Activated T-cell treated with anti-CD3 and anti-CD28 coated beads, Interleukin-2, amount 50 U/mL, for 24 hours (primary cell): Measurements from ENCODE around the gene HOXB6.

Experiments
- DNase-seq: peaks from one replicate; pipeline ENCODE4 v3.0.0-alpha.2; 2020
- H3K27ac Mint-ChIP-seq: 2 replicates; pipeline ENCODE4 v1.8.0; 2020; ENCODE audit warnings: mild to moderate bottlenecking, mixed read lengths
- H3K27me3 Mint-ChIP-seq: 2 replicates; pipeline ENCODE4 v1.8.0; 2020; ENCODE audit warnings: mixed read lengths
- H3K36me3 Mint-ChIP-seq: 2 replicates; pipeline ENCODE4 v1.8.0; 2020; ENCODE audit warnings: low read depth, mixed read lengths
- H3K4me1 Mint-ChIP-seq: 2 replicates; pipeline ENCODE4 v1.8.0; 2020; ENCODE audit warnings: low read depth, mixed read lengths
- H3K4me3 Mint-ChIP-seq: 2 replicates; pipeline ENCODE4 v1.8.0; 2020; ENCODE audit warnings: mild to moderate bottlenecking, moderate library complexity, mixed read lengths
- H3K9me3 Mint-ChIP-seq: 2 replicates; pipeline ENCODE4 v1.8.0; 2020; ENCODE audit warnings: mixed read lengths

Gene HOXB6

DNA sequence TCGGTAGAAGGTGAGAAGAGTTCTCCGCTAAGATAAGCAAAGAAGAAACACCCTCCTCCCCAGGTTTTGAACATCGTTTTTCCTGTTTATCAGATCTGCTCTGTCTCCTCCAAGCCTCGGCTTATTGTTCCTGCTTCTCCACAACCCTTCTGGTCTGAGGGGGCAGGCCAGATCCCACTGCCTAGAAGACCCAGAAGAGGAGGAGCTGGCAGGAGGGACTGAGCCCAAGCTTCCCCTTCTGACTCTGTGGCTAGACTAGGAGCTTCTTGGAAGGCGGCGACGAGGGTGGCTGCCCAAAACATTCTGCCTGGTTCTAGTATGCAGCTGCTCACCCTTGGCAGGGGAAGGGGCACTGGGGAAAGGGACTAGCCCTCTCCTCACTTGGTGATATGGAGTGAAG lies 6.0 kb downstream of the HOXB6 start:
- no peak for DNase-seq
- H3K4me1 Mint-ChIP-seq: peaks cover 36% of the 10 kb centered on the region
- H3K27ac Mint-ChIP-seq: no peak overlapping the region
- H3K36me3 Mint-ChIP-seq: no peaks in the 10 kb centered on the region
- H3K9me3 Mint-ChIP-seq: no peaks in the 10 kb centered on the region
- H3K4me3 Mint-ChIP-seq: no peak overlapping the region
- H3K27me3 Mint-ChIP-seq: peaks cover 98% of the 10 kb centered on the region

DNA sequence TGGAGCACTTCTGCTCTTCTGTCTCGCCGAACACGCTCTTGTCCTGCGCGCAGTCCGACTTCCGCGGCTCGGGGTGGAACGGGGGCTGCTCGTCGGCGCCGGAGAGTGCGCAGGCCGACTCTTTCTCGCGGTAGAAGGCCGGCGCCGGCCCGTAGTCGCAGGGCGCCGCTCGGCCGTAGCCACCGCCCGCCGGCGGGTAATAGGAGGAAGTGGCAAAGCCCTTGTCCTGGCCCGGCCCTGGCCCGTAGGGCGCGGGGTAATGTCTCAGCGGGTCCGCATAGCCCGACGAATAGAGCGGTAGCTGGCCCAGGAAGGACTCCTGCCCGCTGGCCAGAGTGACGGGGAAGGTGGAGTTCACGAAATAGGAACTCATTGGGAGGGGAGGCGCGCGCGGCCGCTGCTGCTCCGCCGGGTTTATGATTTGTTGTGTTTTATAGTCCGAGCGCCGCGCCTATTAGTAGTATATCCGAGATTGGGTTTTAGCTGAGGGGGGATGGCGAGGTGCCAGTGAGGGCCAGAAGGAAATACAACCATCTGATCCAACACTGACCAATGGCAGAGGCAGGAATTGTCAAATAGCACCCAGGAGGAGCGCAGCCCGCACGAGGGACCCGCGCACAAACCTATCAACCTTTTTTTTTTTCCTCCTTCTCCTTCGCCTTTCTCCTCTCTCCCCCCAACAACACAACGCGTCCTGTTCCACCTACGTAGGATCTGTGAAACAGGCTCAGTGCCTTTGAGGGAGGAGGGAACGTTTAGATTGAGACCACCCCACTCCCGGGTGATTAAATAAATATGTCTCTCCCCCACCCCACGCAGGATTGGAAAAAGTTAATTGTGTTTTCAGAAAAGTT lies 6.8 kb downstream of the HOXB6 start:
- Mint-ChIP-seq H3K27me3 (peaks cover 98% of the 10 kb centered on the region), H3K4me3 (peak overlapping the region; percentile 65), H3K4me1 (peaks cover 41% of the 10 kb centered on the region), H3K27ac (no peak overlapping the region), H3K9me3 (no peaks in the 10 kb centered on the region), H3K36me3 (no peaks in the 10 kb centered on the region)
- DNase-seq: peak; percentile 68

DNA sequence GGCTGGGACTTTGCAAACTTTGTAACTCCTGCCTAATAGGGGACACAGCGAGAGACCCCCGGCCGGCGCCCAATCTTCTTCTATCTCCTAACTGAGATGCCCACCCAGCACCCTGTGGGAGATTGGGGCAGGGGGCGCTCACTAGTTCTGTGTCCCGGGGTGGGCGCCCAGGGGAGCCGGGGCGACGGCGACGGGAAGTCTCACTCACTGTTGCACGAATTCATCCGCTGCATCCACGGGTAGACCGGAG lies 7.3 kb downstream of the HOXB6 start:
- Mint-ChIP-seq H3K36me3 (no peaks in the 10 kb centered on the region), H3K9me3 (no peaks in the 10 kb centered on the region), H3K27me3 (peaks cover 98% of the 10 kb centered on the region), H3K4me3 (peak overlapping the region; percentile 65), H3K27ac (no peak overlapping the region), H3K4me1 (peaks cover 45% of the 10 kb centered on the region)
- no peak for DNase-seq

DNA sequence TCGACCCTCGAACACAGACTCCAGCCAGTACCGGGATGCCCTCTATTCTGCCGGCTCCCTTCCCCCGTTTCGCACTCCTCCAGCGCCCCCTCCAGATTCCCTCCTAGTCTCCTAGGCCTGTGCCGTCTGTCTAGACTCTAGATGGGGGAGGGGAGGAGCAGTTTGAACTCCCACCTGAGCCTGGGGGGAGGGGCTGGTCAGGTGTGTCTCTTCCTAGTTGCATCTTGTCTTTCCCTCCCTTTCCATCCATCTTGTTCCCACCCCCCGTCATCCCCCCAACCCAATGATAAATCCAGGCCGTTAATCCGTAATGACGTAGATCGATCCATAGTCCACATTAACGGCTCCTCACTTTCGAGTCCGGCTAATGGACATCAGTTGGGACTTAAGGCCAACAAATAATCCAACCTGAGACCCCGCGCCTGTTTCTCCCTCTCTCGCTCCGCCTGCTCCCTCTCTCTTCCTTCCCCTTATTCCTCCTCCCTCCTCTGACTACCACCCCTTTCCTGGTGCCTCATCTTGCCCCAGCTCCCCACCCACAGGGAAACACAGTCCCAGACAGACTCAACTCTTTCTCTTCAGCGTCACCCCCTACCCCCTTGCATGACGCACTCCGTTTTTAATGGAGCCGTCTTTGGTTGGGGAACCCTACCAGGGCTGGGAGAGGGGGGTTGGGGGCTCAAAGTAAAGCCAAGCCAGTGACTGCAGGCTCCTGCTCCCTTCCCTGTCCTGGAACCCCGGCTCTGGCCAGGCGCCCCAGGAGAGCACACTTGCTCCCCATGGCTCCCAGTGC lies 7.9 kb downstream of the HOXB6 start:
- no peaks in the 10 kb centered on the region for H3K36me3 Mint-ChIP-seq
- peaks cover 99% of the 10 kb centered on the region for H3K27me3 Mint-ChIP-seq
- no peak for DNase-seq
- H3K9me3 Mint-ChIP-seq: no peaks in the 10 kb centered on the region
- no peak overlapping the region for H3K27ac Mint-ChIP-seq
- H3K4me1 Mint-ChIP-seq: peaks cover 45% of the 10 kb centered on the region
- H3K4me3 Mint-ChIP-seq: peak overlapping the region; percentile 65

DNA sequence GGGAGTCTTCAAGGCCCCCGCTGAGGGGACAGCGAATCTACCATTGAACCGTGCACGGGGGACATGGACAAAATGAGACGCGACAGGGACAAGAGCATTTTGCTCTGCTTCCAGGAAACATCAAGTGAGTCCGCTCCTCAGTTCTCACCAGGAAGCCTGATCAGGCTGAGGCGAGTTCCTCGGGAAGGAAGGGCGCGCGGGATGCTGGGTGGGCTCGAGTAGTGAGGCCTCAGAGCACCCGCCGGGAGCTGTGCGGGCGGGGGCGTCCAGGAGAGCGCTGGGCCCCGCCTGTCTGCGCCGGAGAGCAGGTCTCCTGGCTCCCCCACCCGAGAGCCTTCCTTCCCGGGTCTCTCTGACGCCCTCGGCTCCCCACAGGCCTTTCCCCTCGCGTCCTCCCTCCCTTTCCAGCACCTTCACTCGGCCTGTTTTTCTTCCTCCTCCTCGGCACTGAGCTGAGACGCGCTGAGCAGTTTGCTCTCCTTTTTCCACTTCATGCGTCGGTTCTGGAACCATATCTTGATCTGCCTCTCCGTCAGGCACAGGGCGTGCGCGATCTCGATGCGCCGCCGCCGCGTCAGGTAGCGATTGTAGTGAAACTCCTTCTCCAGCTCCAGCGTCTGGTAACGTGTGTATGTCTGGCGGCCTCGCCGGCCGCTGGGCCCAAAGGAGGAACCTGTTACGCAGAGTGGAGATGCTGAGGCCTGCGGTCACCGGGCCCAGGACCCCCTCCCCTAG lies 8.6 kb downstream of the HOXB6 start:
- Mint-ChIP-seq H3K27ac (no peak overlapping the region), H3K36me3 (no peaks in the 10 kb centered on the region), H3K9me3 (no peaks in the 10 kb centered on the region), H3K4me3 (peak overlapping the region; percentile 65), H3K4me1 (peaks cover 47% of the 10 kb centered on the region), H3K27me3 (peaks cover 99% of the 10 kb centered on the region)
- peak; percentile 71 for DNase-seq

DNA sequence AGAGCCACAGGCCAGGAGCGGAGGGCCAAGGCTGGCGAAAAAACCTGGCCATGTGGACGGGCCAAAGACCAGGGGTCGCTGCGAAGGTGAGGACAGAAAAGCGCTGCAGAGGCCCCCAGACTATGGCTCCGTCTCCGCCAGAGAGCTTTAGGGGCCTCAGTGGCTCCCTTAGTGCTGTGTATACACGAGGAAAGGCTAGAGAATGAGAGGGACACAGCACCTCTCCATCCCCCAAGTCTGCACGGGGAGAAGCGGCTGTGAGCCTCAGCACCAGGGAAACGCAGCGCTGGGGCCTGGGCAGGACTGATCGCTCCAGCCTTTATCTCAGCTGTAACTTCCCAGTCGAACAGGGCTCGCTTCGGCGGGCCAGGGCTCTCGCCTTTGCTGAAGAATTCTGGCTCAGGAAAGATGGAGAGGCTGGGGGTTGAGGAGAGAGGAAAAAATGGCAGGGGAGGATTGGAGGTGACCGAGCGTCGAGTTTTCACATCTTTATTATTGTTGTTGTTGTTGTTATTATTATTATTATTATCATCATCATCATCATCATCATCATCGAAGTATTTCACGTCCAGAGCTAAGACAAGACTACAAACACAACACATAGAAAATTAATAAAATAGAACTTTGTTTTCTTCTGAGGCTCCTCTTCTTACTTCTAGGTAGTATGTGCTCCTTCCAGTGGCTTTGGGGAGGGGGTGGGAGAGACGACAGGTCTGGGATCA lies 9.3 kb downstream of the HOXB6 start:
- Mint-ChIP-seq H3K4me3 (peak overlapping the region; percentile 13), H3K36me3 (no peaks in the 10 kb centered on the region), H3K9me3 (no peaks in the 10 kb centered on the region), H3K4me1 (peaks cover 47% of the 10 kb centered on the region), H3K27ac (no peak overlapping the region), H3K27me3 (peaks cover 98% of the 10 kb centered on the region)
- DNase-seq: no peak

DNA sequence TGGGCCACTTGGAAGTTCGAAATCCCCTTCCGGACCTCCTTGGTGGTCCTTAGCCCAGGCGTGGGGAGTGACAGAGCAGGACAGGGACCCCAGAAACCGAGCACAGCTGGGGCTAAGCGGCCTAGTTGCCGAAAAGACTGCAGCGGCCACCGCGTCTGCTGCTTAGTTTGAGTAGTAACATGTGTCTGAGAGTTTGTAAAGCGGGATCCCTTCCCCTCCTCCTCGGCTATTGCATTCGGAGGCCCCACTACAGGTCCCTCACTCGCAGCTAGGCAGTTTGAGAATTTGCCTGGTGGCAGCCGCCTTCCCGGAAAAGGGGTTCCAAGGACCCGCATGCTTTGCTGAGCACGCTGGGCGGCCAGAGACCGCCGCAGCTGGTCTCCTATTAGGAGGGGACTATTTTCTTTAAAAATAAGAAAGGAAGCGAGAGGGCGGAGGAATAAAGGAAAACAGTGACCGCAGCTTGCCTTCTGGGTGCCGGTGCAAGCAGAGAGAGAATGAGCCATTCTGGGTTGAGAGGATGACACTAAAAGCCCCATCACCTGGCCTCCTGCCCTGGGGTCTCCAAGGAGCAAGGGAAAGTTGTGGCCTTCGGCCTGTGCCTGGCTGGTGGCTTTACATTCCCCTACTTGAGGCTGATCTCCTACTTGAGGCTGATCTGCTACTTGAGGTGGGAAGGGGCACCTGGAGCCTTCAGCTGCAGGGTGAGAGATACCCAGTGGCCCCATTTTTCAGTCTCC lies 10.1 kb downstream of the HOXB6 start:
- no peaks in the 10 kb centered on the region for H3K36me3 Mint-ChIP-seq
- H3K27me3 Mint-ChIP-seq: peaks cover 98% of the 10 kb centered on the region
- H3K9me3 Mint-ChIP-seq: no peaks in the 10 kb centered on the region
- H3K27ac Mint-ChIP-seq: no peak overlapping the region
- H3K4me1 Mint-ChIP-seq: peaks cover 52% of the 10 kb centered on the region
- H3K4me3 Mint-ChIP-seq: no peak overlapping the region
- no peak for DNase-seq

DNA sequence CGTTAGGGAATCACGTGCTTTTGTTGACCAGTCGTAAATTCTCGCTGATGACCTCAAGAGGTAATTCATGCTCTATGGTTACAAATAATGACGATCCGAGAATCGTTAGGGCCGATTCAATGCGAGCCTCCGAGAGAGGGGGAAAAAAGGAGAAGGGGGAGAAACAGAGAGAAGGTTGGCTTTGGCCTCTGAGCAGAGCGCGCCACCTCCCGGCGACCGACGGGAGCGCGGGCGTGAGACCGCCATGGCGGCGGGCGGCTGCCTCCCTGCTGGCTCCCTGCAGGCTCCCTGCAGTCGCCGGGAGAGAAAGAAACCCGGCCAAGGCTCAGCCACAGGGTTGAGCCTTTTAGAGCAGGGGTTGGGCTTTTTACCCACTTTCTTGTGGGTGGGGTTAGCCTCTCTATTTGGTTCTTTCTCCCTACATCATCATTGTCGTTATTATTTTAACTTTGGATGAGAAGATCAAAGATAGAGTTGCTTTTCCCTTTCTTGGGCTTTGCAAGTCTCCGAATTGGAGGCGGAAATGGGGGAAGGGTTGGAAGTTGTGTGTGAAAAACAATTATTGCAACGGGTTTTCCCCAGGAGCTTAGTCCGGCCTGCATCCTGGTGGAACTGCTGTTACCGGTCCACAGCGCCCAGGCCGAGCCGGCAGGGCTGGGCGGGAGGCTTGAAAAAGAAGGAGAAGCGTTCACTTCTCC lies 10.8 kb downstream of the HOXB6 start:
- H3K9me3 Mint-ChIP-seq: no peaks in the 10 kb centered on the region
- peaks cover 55% of the 10 kb centered on the region for H3K4me1 Mint-ChIP-seq
- DNase-seq: peak; percentile 91
- no peaks in the 10 kb centered on the region for H3K36me3 Mint-ChIP-seq
- H3K27ac Mint-ChIP-seq: no peak overlapping the region
- H3K27me3 Mint-ChIP-seq: peaks cover 98% of the 10 kb centered on the region
- peak overlapping the region; percentile 77 for H3K4me3 Mint-ChIP-seq

DNA sequence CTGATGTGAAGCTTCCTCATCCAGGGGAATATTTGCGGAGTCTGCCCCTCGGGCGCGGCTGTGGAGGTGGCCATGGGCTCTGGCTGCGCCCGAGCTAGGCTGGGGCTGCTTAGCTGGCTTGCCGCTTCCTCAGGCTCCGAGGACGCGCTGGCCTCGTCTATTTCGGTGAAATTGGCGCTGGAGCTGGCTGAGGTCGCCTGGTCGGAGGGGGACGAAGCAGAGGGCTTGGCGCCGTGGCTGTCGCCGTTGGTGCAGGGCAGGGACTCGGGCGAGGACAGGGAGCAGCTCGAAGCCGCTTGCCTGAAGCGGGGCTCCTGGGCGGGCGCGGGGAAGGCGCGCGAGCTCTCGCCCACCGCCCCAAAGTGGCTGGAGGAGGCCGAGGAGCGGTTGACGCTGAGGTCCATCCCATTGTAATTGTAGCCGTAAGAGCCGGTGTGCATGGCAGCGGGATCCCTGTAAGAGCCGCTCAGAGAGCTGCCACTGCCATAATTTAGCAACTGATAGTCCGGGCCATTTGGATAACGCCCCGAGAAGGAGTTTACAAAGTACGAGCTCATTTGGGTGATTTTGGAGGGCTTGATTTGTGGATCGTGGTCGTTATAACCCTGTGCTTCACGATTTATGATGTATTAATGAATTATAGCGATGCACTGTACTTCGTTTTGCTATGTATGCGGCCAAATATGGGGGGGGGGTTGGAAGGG lies 11.5 kb downstream of the HOXB6 start, which contains the start of gene HOXB5:
TSS of gene HOXB5 (minus strand) at position 654 of the 704 bp plus-strand sequence. CDS start at position 557, 97 bp downstream.
- peaks cover 98% of the 10 kb centered on the region for H3K27me3 Mint-ChIP-seq
- H3K27ac Mint-ChIP-seq: no peak within 1 kb of the TSS
- H3K9me3 Mint-ChIP-seq: no peaks in the 10 kb centered on the region
- peak; percentile 55 for DNase-seq
- H3K4me1 Mint-ChIP-seq: peaks cover 52% of the 10 kb centered on the region
- H3K4me3 Mint-ChIP-seq: peak within 1 kb of the TSS; percentile 77
- no peaks in the 10 kb centered on the region for H3K36me3 Mint-ChIP-seq

DNA sequence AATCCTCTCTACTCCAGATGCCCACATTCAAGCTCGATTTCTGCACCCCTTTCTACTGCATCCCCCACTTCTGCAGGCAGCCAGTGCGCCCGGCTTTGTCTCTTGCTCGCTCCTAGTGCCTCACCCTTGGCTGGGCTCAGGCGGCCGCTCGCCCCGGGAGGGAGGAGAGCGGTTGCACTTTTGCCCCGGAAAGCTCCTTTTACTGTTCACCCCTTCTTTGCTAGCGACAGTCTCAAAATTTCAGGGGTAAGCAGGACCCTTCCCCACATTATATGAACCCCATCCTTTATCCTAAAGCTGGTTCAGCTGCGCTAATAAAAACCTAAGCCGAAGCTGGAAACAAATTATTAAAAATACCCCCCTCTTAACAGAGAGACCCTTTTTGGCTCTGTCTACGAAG lies 12.2 kb downstream of the HOXB6 start:
- Mint-ChIP-seq H3K4me1 (peaks cover 46% of the 10 kb centered on the region), H3K9me3 (no peaks in the 10 kb centered on the region), H3K27ac (no peak overlapping the region), H3K36me3 (no peaks in the 10 kb centered on the region), H3K4me3 (peak overlapping the region; percentile 77), H3K27me3 (peaks cover 98% of the 10 kb centered on the region)
- DNase-seq: peak; percentile 59

DNA sequence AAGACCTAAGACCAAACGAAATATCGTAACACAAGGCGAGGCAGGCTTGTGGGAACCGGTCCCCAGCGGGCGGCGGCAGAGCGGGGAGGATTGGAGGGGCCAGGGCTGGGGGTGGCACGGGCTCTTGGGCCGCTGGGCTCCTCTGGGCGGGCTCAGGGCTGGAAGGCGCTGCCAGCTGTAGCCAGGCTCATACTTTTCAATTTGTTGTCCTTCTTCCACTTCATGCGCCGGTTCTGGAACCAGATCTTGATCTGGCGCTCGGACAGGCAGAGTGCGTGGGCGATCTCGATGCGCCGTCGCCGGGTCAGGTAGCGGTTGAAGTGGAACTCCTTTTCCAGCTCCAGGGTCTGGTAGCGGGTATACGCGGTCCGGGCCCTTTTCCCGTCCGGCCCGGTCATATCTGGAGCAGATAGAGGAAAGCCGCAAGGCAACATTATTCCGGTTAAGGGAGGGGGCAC lies 12.7 kb downstream of the HOXB6 start:
- no peaks in the 10 kb centered on the region for H3K9me3 Mint-ChIP-seq
- no peaks in the 10 kb centered on the region for H3K36me3 Mint-ChIP-seq
- peaks cover 98% of the 10 kb centered on the region for H3K27me3 Mint-ChIP-seq
- H3K4me3 Mint-ChIP-seq: peak overlapping the region; percentile 33
- no peak for DNase-seq
- H3K27ac Mint-ChIP-seq: no peak overlapping the region
- H3K4me1 Mint-ChIP-seq: peaks cover 41% of the 10 kb centered on the region

DNA sequence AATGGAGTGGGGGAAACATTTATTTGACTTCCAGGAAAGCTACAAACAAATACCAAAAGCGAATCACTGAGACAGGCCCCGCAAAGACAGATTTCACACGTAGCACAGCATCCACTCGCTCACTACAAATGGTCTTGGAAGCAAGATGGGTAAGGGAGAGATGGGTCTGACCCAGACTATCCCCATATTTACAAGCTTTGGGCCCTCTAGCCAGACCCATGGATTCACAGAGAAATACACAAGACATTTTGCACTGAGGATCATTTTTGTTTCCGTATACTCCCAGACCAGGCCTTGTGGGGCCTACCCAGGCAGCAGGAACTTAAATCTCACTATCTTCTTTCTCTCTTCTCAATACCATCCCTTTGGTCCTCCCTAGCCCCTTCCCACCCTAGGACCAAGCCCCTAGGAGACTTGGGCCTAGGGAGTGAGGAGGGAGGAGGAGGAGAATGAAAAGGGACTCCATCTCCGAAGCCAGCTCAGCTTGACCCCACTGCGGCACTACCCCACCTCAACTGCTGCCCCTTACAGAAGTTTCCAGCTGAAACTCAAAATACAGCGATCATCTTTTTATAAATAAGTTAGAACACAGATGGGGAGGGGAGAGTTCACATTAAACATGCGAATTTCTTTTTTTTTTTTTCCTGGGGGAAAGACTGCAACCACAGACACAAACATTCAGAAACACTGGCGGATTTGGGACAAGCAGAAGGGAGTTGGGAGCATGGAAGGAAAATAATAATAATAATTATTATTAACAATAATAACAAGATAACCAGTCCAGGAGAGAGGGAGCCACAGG lies 13.3 kb downstream of the HOXB6 start:
- Mint-ChIP-seq H3K27ac (no peak overlapping the region), H3K4me1 (peaks cover 38% of the 10 kb centered on the region), H3K9me3 (no peaks in the 10 kb centered on the region), H3K27me3 (peaks cover 98% of the 10 kb centered on the region), H3K4me3 (no peak overlapping the region), H3K36me3 (no peaks in the 10 kb centered on the region)
- no peak for DNase-seq
